Peyer's patch (tissue), 4 donors: ENCODE results near the gene SEMA3A.

Source experiments
- CTCF ChIP-seq, 6 experiments: fragments of 450-650 bp in 4 of 6; fragments of 200-600 bp in 2 of 6; sonication (generic) in 1 of 6; IDR thresholded peaks; one replicate each; pipeline ENCODE4 v1.5.1; 2017 to 2019; ENCODE audit warnings: antibody characterized with exemption in 6 of 6, mild to moderate bottlenecking in 3 of 6, moderate library complexity in 1 of 6
- POLR2A ChIP-seq, 2 donors: fragments of 450-650 bp; IDR thresholded peaks; one replicate each; pipeline ENCODE4 v1.5.1; 2017; ENCODE audit warnings: antibody characterized with exemption in 2 of 2, mild to moderate bottlenecking in 2 of 2, moderate library complexity in 2 of 2

GRCh38 chr7:84107259-84107658, 87.3 kb downstream of the SEMA3A start:
- TF ChIP-seq POLR2A (IDR thresholded peaks at IDR 0.05) (no peak), CTCF (IDR thresholded peaks at IDR 0.05) (no peak)
